Stomach (tissue), 9 donors: ENCODE measurements around the gene RSU1. TPM values are rescaled to one million over a fixed set of nuclear protein-coding genes. Genes with fewer than 3 reads are reported as not detected.

Source experiments
- DNase-seq, 2 donors: peaks; one replicate each; pipeline versions ENCODE4 v3.0.0 to v3.0.0-alpha.2; 2013 to 2019
- H3K27ac ChIP-seq, 5 donors: fragments of 200-600 bp in 4 of 5; sonication (generic) in 4 of 5; one replicate each; pipeline ENCODE4 v1.5.1; 2013 to 2019; ENCODE audit warnings: mild to moderate bottlenecking in 1 of 5, moderate library complexity in 1 of 5
- H3K27me3 ChIP-seq, 3 donors: fragments of 200-600 bp; sonication (generic); one replicate each; pipeline ENCODE4 v1.5.1; 2017 to 2019; ENCODE audit warnings: mixed run types in 1 of 3
- H3K36me3 ChIP-seq, 4 donors: fragments of 200-600 bp; sonication (generic); 1 replicate in 3 of 4; 2 replicates in 1 of 4; pipeline ENCODE4 v1.5.1; 2016 to 2019
- H3K4me1 ChIP-seq, 4 donors: fragments of 200-600 bp; sonication (generic); one replicate each; pipeline ENCODE4 v1.5.1; 2016 to 2019
- H3K4me3 ChIP-seq, 4 donors: fragments of 200-600 bp; sonication (generic) in 3 of 4; one replicate each; pipeline ENCODE4 v1.5.1; 2016 to 2019; ENCODE audit warnings: mild to moderate bottlenecking in 1 of 4
- H3K9me3 ChIP-seq, 4 donors: fragments of 200-600 bp; sonication (generic); one replicate each; pipeline ENCODE4 v1.5.1; 2016 to 2019
- CTCF ChIP-seq, 7 experiments: fragments of 450-650 bp in 4 of 7; fragments of 200-600 bp in 3 of 7; sonication (generic) in 3 of 7; IDR thresholded peaks; one replicate each; pipeline ENCODE4 v1.5.1; 2016 to 2019; ENCODE audit warnings: antibody characterized with exemption in 7 of 7, control low read depth in 2 of 7, mild to moderate bottlenecking in 1 of 7
- EP300 ChIP-seq: sonication (generic); formaldehyde crosslinking; IDR thresholded peaks from one replicate; pipeline ENCODE4 v1.6.1; 2017; ENCODE audit warnings: antibody characterized with exemption
- POLR2A ChIP-seq, 4 donors: fragments of 450-650 bp; IDR thresholded peaks; one replicate each; pipeline ENCODE4 v1.6.1; 2016; ENCODE audit warnings: antibody characterized with exemption in 4 of 4, control low read depth in 2 of 4, mild to moderate bottlenecking in 1 of 4, moderate library complexity in 1 of 4
- POLR2AphosphoS5 ChIP-seq, 3 donors: sonication (generic); formaldehyde crosslinking; IDR thresholded peaks; one replicate each; pipeline ENCODE4 v1.6.1; 2016; ENCODE audit warnings: antibody characterized with exemption in 3 of 3
- WGBS, 5 donors: extraction: QIAGEN DNeasy Blood & Tissue Kit in 3 of 5; methylation state at CpG; one replicate each; pipeline versions ENCODE4 v1.1.5 to v1.1.7; 2013 to 2018; 5-methylcytosine and 5-hydroxymethylcytosine counted together
- intact Hi-C: fragments of 100-400 bp; cut with DNase I; formaldehyde crosslinking; loops from one replicate; pipeline ENCODE4 v1.15.1; 2023; ENCODE audit warnings: low total_unique reads
- polyA plus RNA-seq, 3 donors: library from polyadenylated mRNA; stranded (reverse); fragments of 200-250 nt; gene quantifications; one replicate each; pipeline ENCODE4 v1.2.3, GENCODE V29; 2013
- total RNA-seq, 5 donors: library from RNA; depleted of rRNA; stranded (reverse); fragments of >200 nt; gene quantifications; one replicate each; pipeline versions ENCODE4 v1.1.0 to v1.2.3, GENCODE V29; 2014 to 2016
- donor health status: healthy with polysubstance abuse.
- donor health status: Bipolar disorder and iron deficiency.
- donor health status: healthy.

RSU1 gene
- total and polyA plus RNA-seq, 8 donors: 8.7 to 43.8 (median 40.4) TPM

- 41 to 60% (median 58%) methylated on average over 3 of the region's 3 CpGs for WGBS, 5 donors
- Histone ChIP-seq H3K9me3 (no peaks in the 10 kb centered on the region), H3K4me1 (no peaks in the 10 kb centered on the region), H3K27me3 (no peaks in the 10 kb centered on the region), H3K36me3 (peaks cover 7 to 65% (median 58%) of the 10 kb centered on the region in 4 donors), H3K4me3 (no peak overlapping the region), H3K27ac (no peak overlapping the region)
- no peak for DNase-seq
- intact Hi-C loops: no loop called here
- TF ChIP-seq POLR2A (IDR thresholded peaks at IDR 0.05) (no peak), POLR2AphosphoS5 (IDR thresholded peaks at IDR 0.05) (no peak), CTCF (IDR thresholded peaks at IDR 0.05) (no peak), EP300 (no peak)
Observed at GRCh38 chr10:16750461-16750860, 66.8 kb downstream of the RSU1 start.

DNA sequence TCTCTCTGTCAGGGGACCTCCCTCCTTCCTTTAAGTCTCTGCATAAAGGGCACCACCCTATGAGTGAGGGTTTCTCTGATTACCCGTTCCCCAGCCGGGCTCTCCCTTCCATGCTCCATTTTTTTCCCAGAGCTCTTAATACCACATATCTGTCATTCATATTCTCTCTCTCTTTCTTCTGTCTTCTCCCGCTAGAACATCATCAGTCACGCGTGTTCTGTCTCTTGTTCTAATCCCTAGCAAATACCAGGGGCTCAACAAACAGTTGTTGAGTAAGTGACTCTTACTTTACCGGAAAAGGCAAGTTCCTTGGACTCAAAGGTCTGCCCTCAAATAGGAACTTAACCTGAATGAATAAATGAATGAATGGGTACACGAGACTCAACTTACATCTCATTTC, 68.5 kb downstream of the RSU1 start:
- Histone ChIP-seq H3K36me3 (peaks cover 7 to 63% (median 53%) of the 10 kb centered on the region in 4 donors), H3K4me1 (no peaks in the 10 kb centered on the region), H3K9me3 (no peaks in the 10 kb centered on the region), H3K4me3 (no peak overlapping the region), H3K27me3 (no peaks in the 10 kb centered on the region), H3K27ac (no peak overlapping the region)
- no peak for DNase-seq
- TF ChIP-seq CTCF (IDR thresholded peaks at IDR 0.05) (no peak), POLR2A (IDR thresholded peaks at IDR 0.05) (no peak), POLR2AphosphoS5 (IDR thresholded peaks at IDR 0.05) (no peak), EP300 (no peak)
- 94 to 97% (median 97%) methylated on average over 7 of the region's 7 CpGs for WGBS, 5 donors
- intact Hi-C loops: no loop called here

GRCh38 chr10:16746856-16747255, 70.4 kb downstream of the RSU1 start:
- H3K4me3 ChIP-seq: no peak overlapping the region
- DNase-seq: no peak
- no peaks in the 10 kb centered on the region for H3K4me1 ChIP-seq
- intact Hi-C loops: no loop called here
- peaks cover 7 to 54% (median 39%) of the 10 kb centered on the region in 4 donors for H3K36me3 ChIP-seq
- no peaks in the 10 kb centered on the region for H3K27me3 ChIP-seq
- TF ChIP-seq EP300: no peak
- no peak for TF ChIP-seq CTCF (IDR thresholded peaks at IDR 0.05)
- no peak for TF ChIP-seq POLR2AphosphoS5 (IDR thresholded peaks at IDR 0.05)
- TF ChIP-seq POLR2A (IDR thresholded peaks at IDR 0.05): no peak
- WGBS, 5 donors: 79 to 94% (median 90%) methylated on average over 6 of the region's 6 CpGs
- H3K27ac ChIP-seq: no peak overlapping the region
- H3K9me3 ChIP-seq: no peaks in the 10 kb centered on the region

DNA sequence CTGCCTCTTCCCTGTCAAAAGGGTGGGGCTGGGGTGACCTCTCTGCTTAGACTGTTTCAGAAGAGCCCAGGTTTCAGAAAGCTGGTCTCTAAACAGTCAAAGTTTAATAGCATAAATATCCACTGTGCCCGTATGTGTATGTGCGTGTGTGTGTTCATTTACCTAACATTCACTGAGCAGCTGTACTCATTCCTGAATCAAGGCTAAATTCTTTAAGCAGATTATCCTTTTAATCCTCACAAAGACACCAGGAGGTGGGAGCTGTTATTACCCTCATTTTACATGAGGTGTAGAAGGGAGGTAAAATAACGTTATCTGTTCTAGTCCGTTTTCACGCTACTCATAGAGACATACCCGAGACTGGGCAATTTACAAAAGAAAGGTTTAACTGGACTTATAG, 72.2 kb downstream of the RSU1 start:
- intact Hi-C loops: no loop called here
- 80 to 97% (median 91%) methylated on average over 6 of the region's 6 CpGs for WGBS, 5 donors
- no peaks in the 10 kb centered on the region for H3K9me3 ChIP-seq
- peaks cover 0 to 48% (median 30%) of the 10 kb centered on the region in 4 donors for H3K36me3 ChIP-seq
- H3K27ac ChIP-seq: no peak overlapping the region
- TF ChIP-seq POLR2A (IDR thresholded peaks at IDR 0.05): no peak
- no peak for TF ChIP-seq CTCF (IDR thresholded peaks at IDR 0.05)
- TF ChIP-seq EP300: no peak
- TF ChIP-seq POLR2AphosphoS5 (IDR thresholded peaks at IDR 0.05): no peak
- H3K27me3 ChIP-seq: no peaks in the 10 kb centered on the region
- no peak overlapping the region for H3K4me3 ChIP-seq
- no peak for DNase-seq
- H3K4me1 ChIP-seq: no peaks in the 10 kb centered on the region
